Right lobe of liver (tissue), 4 donors: ENCODE measurements around the gene MAP1B.

Source experiments
- POLR2A ChIP-seq: fragments of 450-650 bp; IDR thresholded peaks from one replicate; pipeline ENCODE4 v1.6.1; 2017; ENCODE audit warnings: antibody characterized with exemption, mild to moderate bottlenecking
- TF ChIP-seq, protein P1 (sequence below), 4 donors: fragments of 200-600 bp in 3 of 4; fragments of 450-650 bp in 1 of 4; IDR thresholded peaks; one replicate each; pipeline versions ENCODE4 v1.5.1 to v1.8.0; 2016 to 2022; ENCODE audit warnings: antibody characterized with exemption in 4 of 4, mild to moderate bottlenecking in 2 of 4
- donor health status: DM: no; HTN: no; CAD: no.
- donor health status: DM: no; HTN: no; CAD: no.
- donor health status: DM: no; HTN: yes; CAD: no.

GRCh38 chr5:72092074-72092473 lies 15.2 kb upstream of the MAP1B start:
- TF ChIP-seq, protein P1, sequence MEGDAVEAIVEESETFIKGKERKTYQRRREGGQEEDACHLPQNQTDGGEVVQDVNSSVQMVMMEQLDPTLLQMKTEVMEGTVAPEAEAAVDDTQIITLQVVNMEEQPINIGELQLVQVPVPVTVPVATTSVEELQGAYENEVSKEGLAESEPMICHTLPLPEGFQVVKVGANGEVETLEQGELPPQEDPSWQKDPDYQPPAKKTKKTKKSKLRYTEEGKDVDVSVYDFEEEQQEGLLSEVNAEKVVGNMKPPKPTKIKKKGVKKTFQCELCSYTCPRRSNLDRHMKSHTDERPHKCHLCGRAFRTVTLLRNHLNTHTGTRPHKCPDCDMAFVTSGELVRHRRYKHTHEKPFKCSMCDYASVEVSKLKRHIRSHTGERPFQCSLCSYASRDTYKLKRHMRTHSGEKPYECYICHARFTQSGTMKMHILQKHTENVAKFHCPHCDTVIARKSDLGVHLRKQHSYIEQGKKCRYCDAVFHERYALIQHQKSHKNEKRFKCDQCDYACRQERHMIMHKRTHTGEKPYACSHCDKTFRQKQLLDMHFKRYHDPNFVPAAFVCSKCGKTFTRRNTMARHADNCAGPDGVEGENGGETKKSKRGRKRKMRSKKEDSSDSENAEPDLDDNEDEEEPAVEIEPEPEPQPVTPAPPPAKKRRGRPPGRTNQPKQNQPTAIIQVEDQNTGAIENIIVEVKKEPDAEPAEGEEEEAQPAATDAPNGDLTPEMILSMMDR (IDR thresholded peaks at IDR 0.05) = no peak
- TF ChIP-seq POLR2A = no peak
